Amygdala (tissue), 56 donors: ENCODE results near the gene EBP.
A peak's percentile ranks its signal among the peaks of the same experiment; 100 is the strongest.

Experiments used
- DNase-seq, 56 donors: peaks; one replicate each; lab custom pipeline; 2025; lab: John Stamatoyannopoulos, UW

Gene EBP

GRCh38 chrX:48521353-48522243 lies at the start of gene EBP:
EBP (plus strand) TSS chrX:48521808; CDS start chrX:48523772, 1,964 bp downstream.
- peak; percentile 2 to 88 (median 66) for DNase-seq

DNA sequence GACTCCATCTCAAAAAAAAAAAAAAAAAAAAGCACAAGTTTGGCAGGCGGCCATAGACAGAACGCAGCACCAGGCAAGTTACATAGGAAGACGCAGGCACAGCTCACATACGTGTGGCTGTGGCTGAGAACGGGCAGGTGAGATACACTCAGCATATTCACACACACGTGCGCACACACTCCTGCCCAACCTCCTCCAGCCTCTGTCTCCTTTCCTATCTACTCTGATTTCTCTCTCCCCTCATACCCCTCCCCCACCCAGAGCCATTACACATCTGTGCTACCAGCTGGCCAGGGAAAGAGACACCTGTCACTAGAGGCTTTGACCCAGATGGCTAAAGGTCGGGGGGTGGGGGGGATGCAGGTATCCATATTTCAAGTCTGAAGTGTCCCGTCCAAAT lies 49.4 kb upstream of the EBP start:
- no peak for DNase-seq

- no peak for DNase-seq
These were observed 48.5 kb upstream of the EBP start for GRCh38 chrX:48472851-48473703.

DNA sequence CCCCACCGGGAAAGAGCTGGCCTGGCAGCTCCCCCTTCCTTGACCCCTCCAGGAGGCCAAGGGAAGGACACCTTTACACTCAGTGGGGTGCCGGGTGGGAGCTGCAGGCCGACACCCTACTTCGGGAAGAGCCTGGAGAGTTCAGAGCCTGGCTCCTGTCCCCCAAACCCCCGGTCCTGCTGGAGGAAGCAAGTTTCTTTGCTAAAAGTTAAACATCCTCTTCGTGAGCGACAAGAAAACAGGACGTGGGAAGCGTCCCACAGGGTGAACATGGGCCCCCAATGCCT lies 48.0 kb upstream of the EBP start:
- no peak for DNase-seq

DNA sequence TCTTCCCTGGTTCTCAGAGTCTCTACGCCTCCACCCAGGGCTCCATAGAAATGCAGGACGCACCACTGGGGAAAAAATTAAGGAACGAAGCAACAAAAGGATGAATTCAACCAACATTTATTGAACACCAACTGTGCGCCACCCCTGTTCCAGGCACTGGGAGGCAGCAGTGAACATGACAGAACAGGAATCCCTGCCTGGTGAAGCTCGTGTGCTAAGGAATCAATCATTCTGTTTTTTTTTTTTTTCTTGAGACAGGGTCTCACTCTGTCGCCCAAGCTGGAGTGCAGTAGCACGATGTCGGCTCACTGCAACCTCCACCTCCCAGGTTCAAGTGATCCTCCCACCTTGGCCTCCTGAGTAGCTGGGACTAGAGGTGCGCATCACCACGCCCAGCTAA lies 47.5 kb upstream of the EBP start:
- DNase-seq: peak in 1 of 56 donors; percentile 9

- no peak for DNase-seq
These were observed 47.0 kb upstream of the EBP start for GRCh38 chrX:48474581-48474980.

- no peak for DNase-seq
These were observed 46.3 kb upstream of the EBP start for GRCh38 chrX:48475296-48475695.

- DNase-seq: peak; percentile 25 to 94 (median 79)
These were observed 45.6 kb upstream of the EBP start, which contains the start of gene FTSJ1 for GRCh38 chrX:48475774-48476577. FTSJ1 (plus strand) TSS chrX:48476199; CDS start chrX:48478048, 1,849 bp downstream.

- DNase-seq: no peak
These were observed 44.7 kb upstream of the EBP start for GRCh38 chrX:48476919-48477318.

- no peak for DNase-seq
These were observed 43.5 kb upstream of the EBP start for GRCh38 chrX:48477960-48478755.

GRCh38 chrX:48478806-48479205 lies 42.8 kb upstream of the EBP start:
- no peak for DNase-seq

- no peak for DNase-seq
These were observed 41.5 kb upstream of the EBP start for GRCh38 chrX:48480142-48480541.

DNA sequence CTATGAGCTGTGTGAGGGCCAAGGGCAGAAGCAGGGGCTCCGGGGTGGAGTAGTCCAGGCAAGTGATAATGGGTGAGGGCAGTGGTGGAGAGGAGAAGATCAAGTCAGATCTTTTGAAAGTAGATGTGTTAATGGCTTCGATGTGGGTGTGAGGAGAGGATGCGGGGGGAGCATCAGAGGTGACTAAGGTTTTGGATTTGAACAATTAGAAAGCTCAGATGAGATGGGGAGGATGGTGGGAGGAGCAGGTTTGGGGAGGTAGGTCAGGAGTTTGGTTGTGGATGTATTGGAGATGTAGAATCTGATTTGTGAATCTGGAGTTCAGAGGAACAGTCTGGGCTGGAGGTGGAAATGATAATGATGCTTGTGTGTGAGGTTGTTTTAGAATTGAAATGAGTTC lies 41.0 kb upstream of the EBP start:
- DNase-seq: no peak

DNA sequence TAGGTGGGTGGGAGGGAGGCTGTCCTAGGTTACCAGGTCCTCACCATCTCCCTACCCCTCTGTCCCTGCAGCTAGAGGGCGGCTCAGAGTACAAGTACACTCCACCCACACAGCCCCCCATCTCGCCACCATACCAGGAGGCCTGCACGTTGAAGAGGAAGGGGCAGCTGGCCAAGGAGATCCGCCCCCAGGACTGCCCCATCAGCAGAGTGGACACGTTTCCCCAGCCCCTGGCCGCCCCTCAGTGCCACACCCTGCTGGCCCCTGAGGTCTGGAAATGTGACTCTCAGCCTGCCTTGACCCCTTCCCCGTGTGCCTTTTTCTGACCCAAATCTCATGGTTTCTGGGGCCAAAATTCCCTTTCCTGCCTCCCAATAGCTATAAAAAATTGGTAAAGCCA lies 39.1 kb upstream of the EBP start:
- DNase-seq: no peak

DNA sequence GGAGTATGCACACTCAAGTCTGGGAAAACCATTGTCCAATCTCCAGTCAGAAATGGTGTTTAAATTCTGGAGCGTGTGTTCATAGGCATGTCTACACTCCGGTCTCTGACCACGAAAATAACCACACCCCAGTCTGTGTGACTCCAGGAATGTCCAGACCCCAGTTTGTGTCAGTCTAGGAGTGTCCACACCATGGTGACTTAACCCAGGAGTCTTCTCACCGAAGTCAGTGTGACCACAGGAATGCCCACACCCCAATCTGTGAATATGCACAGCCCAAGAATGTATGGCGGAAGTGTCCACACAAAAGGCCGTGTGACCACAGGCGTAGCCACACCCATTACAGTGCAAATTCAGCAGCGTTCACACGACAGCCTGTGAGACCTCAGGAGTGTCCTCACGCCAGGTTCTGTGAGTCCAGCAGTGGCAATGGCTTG lies 34.2 kb upstream of the EBP start:
- no peak for DNase-seq

DNA sequence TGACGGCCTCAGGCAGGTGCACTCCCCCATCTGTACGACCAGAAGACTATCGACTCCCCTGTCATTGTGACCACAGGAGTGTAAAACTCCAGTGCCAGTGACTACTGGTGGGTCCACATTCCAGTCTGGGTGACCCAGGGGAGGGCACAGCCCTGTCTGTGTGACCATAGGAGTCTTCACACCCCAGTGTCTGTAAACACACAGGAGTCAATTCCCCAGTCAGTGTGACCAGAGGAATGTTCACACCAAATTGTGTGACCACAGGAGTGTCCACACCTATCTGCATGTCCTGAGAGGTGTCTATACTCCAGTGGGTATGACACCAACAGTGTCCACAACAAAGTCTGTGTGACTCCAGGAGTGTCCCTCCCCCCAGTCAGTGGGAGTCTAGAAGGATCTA lies 33.6 kb upstream of the EBP start:
- no peak for DNase-seq

- DNase-seq: no peak
These were observed 32.3 kb upstream of the EBP start for GRCh38 chrX:48489296-48489695.

GRCh38 chrX:48489892-48490291 lies 31.7 kb upstream of the EBP start:
- DNase-seq: no peak

DNA sequence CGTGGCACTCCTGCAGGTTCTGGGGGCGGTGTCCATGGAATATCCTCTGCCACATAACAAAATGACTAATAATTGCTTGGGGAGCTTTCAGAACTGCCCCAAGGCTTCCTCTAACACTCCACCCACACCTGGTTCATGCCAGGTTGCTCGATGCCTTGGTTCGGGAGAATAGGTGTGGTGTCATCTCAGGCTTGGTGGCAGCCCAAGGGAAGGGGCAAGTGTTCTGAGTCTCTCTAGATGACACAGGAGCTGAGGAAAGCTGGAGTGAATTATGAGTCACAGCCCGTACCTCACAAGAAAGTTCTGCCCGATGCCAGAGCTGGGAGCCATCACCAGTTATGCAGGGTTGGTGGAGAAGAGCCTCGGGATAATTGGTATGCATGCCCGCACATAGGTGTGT lies 30.9 kb upstream of the EBP start:
- no peak for DNase-seq

DNA sequence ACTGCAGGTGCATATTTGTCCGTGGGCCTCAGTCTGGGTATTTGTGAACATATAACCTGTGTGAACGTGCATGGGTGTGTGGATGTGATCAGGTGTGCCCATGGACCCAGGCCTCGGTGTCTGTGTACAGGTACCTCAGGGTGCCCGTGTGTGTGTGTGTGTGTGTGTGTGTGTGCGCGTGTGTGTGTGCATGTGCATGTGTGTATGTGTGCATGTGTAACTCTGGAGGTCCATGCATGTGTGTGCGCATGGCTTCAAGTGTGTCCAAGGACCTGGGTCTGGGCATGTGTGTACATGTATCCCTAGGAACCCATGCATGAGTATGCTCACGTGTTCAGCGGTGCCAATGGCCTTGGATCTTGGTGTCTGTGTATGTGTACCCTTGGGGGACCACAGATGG lies 29.8 kb upstream of the EBP start:
- DNase-seq: no peak
